ENCODE measurements around the gene C2orf81.

DNA sequence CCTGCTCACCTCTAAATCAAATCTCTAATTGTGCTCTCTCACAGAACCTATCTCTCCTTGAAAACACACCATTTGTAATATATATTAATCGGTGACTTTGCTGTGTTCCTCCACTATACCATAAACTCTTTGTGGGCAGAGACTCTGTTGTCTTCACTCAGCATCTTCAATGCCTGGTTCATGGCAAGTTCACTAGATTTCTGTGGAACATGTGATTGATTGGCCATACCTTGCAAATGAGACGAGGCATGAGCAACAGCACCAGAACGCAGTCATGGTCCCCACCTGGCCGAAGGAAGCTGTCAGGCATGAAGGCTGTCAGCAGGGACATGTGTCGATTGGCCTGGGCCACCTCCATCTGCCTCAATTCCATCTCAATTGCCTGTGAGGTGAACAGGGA is 52.9 kb downstream of the C2orf81 start:
- TF ChIP-seq CTCF (IDR thresholded peaks at IDR 0.05; ENCODE audit: insufficient read depth, low read length) (no peak), REST (IDR thresholded peaks at IDR 0.05; ENCODE audit: insufficient replicate concordance, low read depth) (no peak)

Measured in HL-60 (cell line).